GM18867 (cell line): Measurements from ENCODE around the gene KCNQ1OT1.

Experiments
- ATAC-seq: cut with Tn5 transposase; IDR thresholded peaks from one replicate; pipeline ENCODE4 v1.9.1; 2021; ENCODE audit warnings: mild to moderate bottlenecking, moderate library complexity; ENCODE audit not compliant: unreplicated experiment

Gene KCNQ1OT1

GRCh38 chr11:2703363-2704141 lies 3.8 kb upstream of the KCNQ1OT1 start:
- no peak for ATAC-seq

GRCh38 chr11:2702771-2703362 lies 3.1 kb upstream of the KCNQ1OT1 start:
- no peak for ATAC-seq

GRCh38 chr11:2701898-2702434 lies 2.2 kb upstream of the KCNQ1OT1 start:
- no peak for ATAC-seq

GRCh38 chr11:2701230-2701629 lies 1.4 kb upstream of the KCNQ1OT1 start:
- ATAC-seq: no peak

- ATAC-seq: no peak
Measured at GRCh38 chr11:2700415-2701211, 819 bp upstream of the KCNQ1OT1 start.

- ATAC-seq: peak; percentile 12
Measured at GRCh38 chr11:2699185-2699530, 636 bp downstream of the KCNQ1OT1 start.

- no peak for ATAC-seq
Measured at GRCh38 chr11:2698386-2699184, 1.2 kb downstream of the KCNQ1OT1 start.

GRCh38 chr11:2697866-2698265 lies 1.9 kb downstream of the KCNQ1OT1 start:
- ATAC-seq: no peak

- no peak for ATAC-seq
Measured at GRCh38 chr11:2696455-2696854, 3.3 kb downstream of the KCNQ1OT1 start.

GRCh38 chr11:2694995-2695939 lies 4.5 kb downstream of the KCNQ1OT1 start:
- ATAC-seq: no peak

- ATAC-seq: no peak
Measured at GRCh38 chr11:2694495-2694894, 5.3 kb downstream of the KCNQ1OT1 start.

GRCh38 chr11:2693271-2694261 lies 6.2 kb downstream of the KCNQ1OT1 start:
- ATAC-seq: no peak

GRCh38 chr11:2691991-2692875 lies 7.6 kb downstream of the KCNQ1OT1 start:
- no peak for ATAC-seq

GRCh38 chr11:2691355-2691761 lies 8.4 kb downstream of the KCNQ1OT1 start:
- no peak for ATAC-seq

- no peak for ATAC-seq
Measured at GRCh38 chr11:2690596-2691354, 9.0 kb downstream of the KCNQ1OT1 start.

- ATAC-seq: no peak
Measured at GRCh38 chr11:2689651-2690575, 9.9 kb downstream of the KCNQ1OT1 start.
